Adrenal gland (tissue), 12 donors: ENCODE measurements around the gene SORBS1. TPM values are rescaled to one million over a fixed set of nuclear protein-coding genes. Genes with fewer than 3 reads are reported as not detected.

Experiments used
- DNase-seq, 7 donors: peaks; one replicate each; pipeline ENCODE4 v3.0.0-alpha.2; 2019 to 2020
- H3K27ac ChIP-seq, 5 donors: fragments of 200-600 bp; sonication (generic) in 4 of 5; 1 replicate in 3 of 5; 2 replicates in 2 of 5; pipeline versions ENCODE4 v1.5.1 to v1.8.0; 2016 to 2020; ENCODE audit warnings: mild to moderate bottlenecking in 1 of 5
- H3K27me3 ChIP-seq: fragments of 200-600 bp; 2 replicates; pipeline ENCODE4 v1.8.0; 2021
- H3K36me3 ChIP-seq, 2 donors: fragments of 200-600 bp; replicated peaks in 1 of 2; 1 replicate in 1 of 2; 2 replicates in 1 of 2; pipeline versions ENCODE4 v1.5.1 to v1.8.0; 2018 to 2022
- H3K4me1 ChIP-seq, 2 donors: fragments of 200-600 bp; replicated peaks in 1 of 2; 1 replicate in 1 of 2; 2 replicates in 1 of 2; pipeline versions ENCODE4 v1.5.1 to v1.8.0; 2018 to 2021
- H3K4me3 ChIP-seq, 4 donors: fragments of 200-600 bp; sonication (generic) in 3 of 4; one replicate each; pipeline ENCODE4 v1.5.1; 2016 to 2018
- H3K9me3 ChIP-seq, 3 donors: fragments of 200-600 bp; sonication (generic) in 1 of 3; replicated peaks in 1 of 3; 1 replicate in 2 of 3; 2 replicates in 1 of 3; pipeline versions ENCODE4 v1.5.1 to v1.8.0; 2016 to 2021
- POLR2A ChIP-seq, 2 donors: fragments of 450-650 bp; IDR thresholded peaks; one replicate each; pipeline ENCODE4 v1.6.1; 2017; ENCODE audit warnings: antibody characterized with exemption in 2 of 2, mild to moderate bottlenecking in 2 of 2, moderate library complexity in 1 of 2
- WGBS, 4 donors: extraction: QIAGEN DNeasy Blood & Tissue Kit in 2 of 4; methylation state at CpG; one replicate each; pipeline versions ENCODE4 v1.1.5 to v1.1.7; 2013 to 2017; 5-methylcytosine and 5-hydroxymethylcytosine counted together
- intact Hi-C, 2 donors: fragments of 100-400 bp; cut with DNase I; formaldehyde crosslinking; loops; one replicate each; pipeline versions ENCODE4 v1.14.1 to v1.15.0; 2022 to 2023
- polyA plus RNA-seq, 3 donors: library from polyadenylated mRNA; stranded (reverse); fragments of 200-250 nt in 2 of 3; fragments of 350-450 nt in 1 of 3; fragmentation: Illumina TruSeq in 1 of 3; extraction: RNeasy Lipid Tissue Mini Kit (QIAGEN cat#74804) in 1 of 3; gene quantifications; one replicate each; pipeline ENCODE4 v1.2.3, GENCODE V29; 2013 to 2014
- total RNA-seq, 9 donors: library from RNA; depleted of rRNA in 4 of 9; stranded (reverse); fragments of >200 nt in 4 of 9; fragments of 120-200 nt in 1 of 9; fragmentation: NEBNext Ultra II Directional in 1 of 9; extraction: Animal tissue kit (Norgen Biotek cat#: 25700) in 1 of 9; gene quantifications; one replicate each; pipeline versions ENCODE4 v1.1.0 to v1.2.4, GENCODE V29; 2013 to 2023
- TF ChIP-seq, protein P1 (sequence below), 6 experiments: fragments of 450-650 bp in 4 of 6; fragments of 200-600 bp in 2 of 6; sonication (generic) in 1 of 6; IDR thresholded peaks; 1 replicate in 5 of 6; 2 replicates in 1 of 6; pipeline versions ENCODE4 v1.5.1 to v1.8.0; 2016 to 2021; ENCODE audit warnings: antibody characterized with exemption in 6 of 6, mild to moderate bottlenecking in 2 of 6, moderate library complexity in 1 of 6
- donor health status: healthy with polysubstance abuse.
- donor health status: Bipolar disorder and iron deficiency.
- donor health status: DM: yes; HTN: yes; CAD: no.
- donor health status: DM: no; HTN: no; CAD: no.
- donor health status: DM: no; HTN: no; CAD: no.
- donor health status: DM: yes; HTN: yes; CAD: no.

The SORBS1 gene
- total and polyA plus RNA-seq, 12 donors, result 9.5 to 43.4 (median 19.0) TPM

DNA sequence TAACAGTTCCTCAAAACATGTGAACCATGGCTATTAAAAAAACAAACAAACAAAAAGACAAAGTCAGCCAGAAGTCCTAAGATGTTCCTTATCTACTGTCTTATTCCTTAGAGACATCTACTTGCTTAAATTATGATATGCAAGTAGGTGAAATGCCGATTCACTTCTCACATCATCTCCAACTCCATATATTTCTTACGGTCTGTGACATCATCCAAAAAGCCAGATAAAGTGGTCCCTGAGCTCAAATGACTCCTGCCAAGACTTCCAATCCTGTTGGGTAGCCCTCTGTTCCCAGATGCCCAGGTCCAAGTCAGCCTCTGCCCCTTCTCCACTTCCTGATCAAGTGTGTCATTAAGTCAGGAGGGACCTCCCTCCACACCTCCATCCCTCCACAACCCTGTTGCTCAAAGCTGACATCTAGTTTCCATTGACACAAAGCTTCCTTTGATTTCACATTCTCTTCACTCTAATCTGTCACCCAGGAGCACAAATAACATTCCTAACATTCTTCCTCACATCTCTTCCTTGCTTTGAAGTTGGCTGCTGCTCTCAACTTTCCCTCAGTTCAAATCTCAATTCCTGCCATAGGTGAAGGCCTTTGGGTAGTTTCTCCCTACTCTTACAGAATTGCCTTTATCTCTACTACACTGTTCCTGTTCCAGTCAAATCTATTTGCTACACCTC is 214.3 kb downstream of the SORBS1 start:
- intact Hi-C loops, result loop anchor here in 1 of 2 donors (5.0 kb wide), 1 partner anchor 35 kb away; no protein-coding TSS in a partner anchor
- peaks cover 7 to 22% of the 10 kb centered on the region in 2 donors for H3K4me1 ChIP-seq
- H3K4me3 ChIP-seq, result no peak overlapping the region
- no peaks in the 10 kb centered on the region for H3K36me3 ChIP-seq
- WGBS, 4 donors, result 74 to 81% (median 75%) methylated on average over 2 of the region's 2 CpGs
- no peak for TF ChIP-seq POLR2A (IDR thresholded peaks at IDR 0.05)
- TF ChIP-seq, protein P1, sequence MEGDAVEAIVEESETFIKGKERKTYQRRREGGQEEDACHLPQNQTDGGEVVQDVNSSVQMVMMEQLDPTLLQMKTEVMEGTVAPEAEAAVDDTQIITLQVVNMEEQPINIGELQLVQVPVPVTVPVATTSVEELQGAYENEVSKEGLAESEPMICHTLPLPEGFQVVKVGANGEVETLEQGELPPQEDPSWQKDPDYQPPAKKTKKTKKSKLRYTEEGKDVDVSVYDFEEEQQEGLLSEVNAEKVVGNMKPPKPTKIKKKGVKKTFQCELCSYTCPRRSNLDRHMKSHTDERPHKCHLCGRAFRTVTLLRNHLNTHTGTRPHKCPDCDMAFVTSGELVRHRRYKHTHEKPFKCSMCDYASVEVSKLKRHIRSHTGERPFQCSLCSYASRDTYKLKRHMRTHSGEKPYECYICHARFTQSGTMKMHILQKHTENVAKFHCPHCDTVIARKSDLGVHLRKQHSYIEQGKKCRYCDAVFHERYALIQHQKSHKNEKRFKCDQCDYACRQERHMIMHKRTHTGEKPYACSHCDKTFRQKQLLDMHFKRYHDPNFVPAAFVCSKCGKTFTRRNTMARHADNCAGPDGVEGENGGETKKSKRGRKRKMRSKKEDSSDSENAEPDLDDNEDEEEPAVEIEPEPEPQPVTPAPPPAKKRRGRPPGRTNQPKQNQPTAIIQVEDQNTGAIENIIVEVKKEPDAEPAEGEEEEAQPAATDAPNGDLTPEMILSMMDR (IDR thresholded peaks at IDR 0.05), result no peak
- H3K9me3 ChIP-seq, result no peaks in the 10 kb centered on the region
- no peak overlapping the region for H3K27ac ChIP-seq
- H3K27me3 ChIP-seq, result no peaks in the 10 kb centered on the region
- no peak for DNase-seq

DNA sequence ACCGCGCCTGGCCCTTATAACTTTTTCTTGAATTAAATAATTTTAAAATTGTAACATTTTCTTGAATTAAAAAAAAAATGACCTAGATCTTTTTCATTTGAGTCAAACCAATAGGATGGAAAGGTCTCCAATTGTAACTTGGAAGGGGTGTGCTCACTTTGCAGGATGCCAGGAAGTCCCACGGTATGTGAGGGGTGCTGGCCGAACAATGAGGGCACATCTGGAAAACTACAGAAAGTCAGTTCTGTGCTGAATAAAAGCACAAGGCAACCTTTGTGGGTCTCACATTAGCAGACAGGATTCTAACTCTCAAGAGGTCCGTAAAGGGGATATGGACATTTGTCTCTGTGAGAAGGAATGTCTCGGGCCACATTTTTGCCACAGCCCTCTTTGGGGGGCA is 217.6 kb downstream of the SORBS1 start:
- Histone ChIP-seq H3K4me1 (no peaks in the 10 kb centered on the region), H3K4me3 (no peak overlapping the region), H3K27me3 (no peaks in the 10 kb centered on the region), H3K36me3 (peaks cover 0 to 4% of the 10 kb centered on the region in 2 donors), H3K27ac (no peak overlapping the region), H3K9me3 (no peaks in the 10 kb centered on the region)
- intact Hi-C loops, result no loop called here
- TF ChIP-seq, protein P1 (IDR thresholded peaks at IDR 0.05), result no peak
- no peak for TF ChIP-seq POLR2A (IDR thresholded peaks at IDR 0.05)
- 91 to 95% (median 92%) methylated on average over 6 of the region's 6 CpGs for WGBS, 4 donors
- DNase-seq, result no peak

- peak overlapping the region in 1 of 5 donors; percentile 8 for H3K27ac ChIP-seq
- H3K4me1 ChIP-seq, result no peaks in the 10 kb centered on the region
- TF ChIP-seq POLR2A (IDR thresholded peaks at IDR 0.05), result no peak
- TF ChIP-seq, protein P1 (IDR thresholded peaks at IDR 0.05), result no peak
- no peaks in the 10 kb centered on the region for H3K9me3 ChIP-seq
- no peaks in the 10 kb centered on the region for H3K27me3 ChIP-seq
- DNase-seq, result no peak
- H3K4me3 ChIP-seq, result no peak overlapping the region
- H3K36me3 ChIP-seq, result peaks cover 0 to 4% of the 10 kb centered on the region in 2 donors
- intact Hi-C loops, result no loop called here
- WGBS, 4 donors, result 72 to 84% (median 80%) methylated on average over 3 of the region's 3 CpGs
These were observed 219.4 kb downstream of the SORBS1 start for GRCh38 chr10:95341716-95342130.

DNA sequence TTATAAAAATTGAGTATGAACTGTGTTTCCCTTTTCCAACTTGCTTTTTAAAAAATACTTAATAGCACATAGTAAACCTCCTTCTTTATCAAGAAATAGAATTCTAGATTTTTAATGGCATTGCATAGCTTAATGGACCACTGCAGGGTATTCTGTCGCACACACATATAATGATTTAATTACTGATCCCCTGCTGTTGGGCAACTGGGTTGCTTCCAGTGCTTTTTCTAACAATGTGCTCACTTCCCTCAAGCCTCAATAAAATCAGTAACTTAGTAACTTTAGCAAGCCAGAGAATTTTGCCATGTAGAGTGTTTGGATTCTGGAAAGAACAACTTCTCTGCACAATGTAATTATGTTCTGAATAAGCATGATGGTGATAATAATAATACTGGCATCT is 221.3 kb downstream of the SORBS1 start:
- Histone ChIP-seq H3K4me3 (no peak overlapping the region), H3K4me1 (no peaks in the 10 kb centered on the region), H3K27me3 (no peaks in the 10 kb centered on the region), H3K27ac (no peak overlapping the region), H3K9me3 (no peaks in the 10 kb centered on the region), H3K36me3 (peaks cover 0 to 4% of the 10 kb centered on the region in 2 donors)
- TF ChIP-seq, protein P1 (IDR thresholded peaks at IDR 0.05), result no peak
- no peak for TF ChIP-seq POLR2A (IDR thresholded peaks at IDR 0.05)
- DNase-seq, result no peak
- WGBS, 4 donors, result 90 to 100% (median 95%) methylated on average over 1 of the region's 1 CpG
- intact Hi-C loops, result no loop called here
